ENCODE data around the gene TRIM75. TPM values are rescaled to one million over a fixed set of nuclear protein-coding genes. Genes with fewer than 3 reads are reported as not detected.

The TRIM75 gene
- total RNA-seq, result not detected in 2 replicates

GRCh38 chr4:165053645-165054044 is at the start of gene TRIM75:
Gene TRIM75, plus strand, starts transcription at chr4:165053866. Its CDS starts 5,282 bp downstream, at chr4:165059148.

DNA sequence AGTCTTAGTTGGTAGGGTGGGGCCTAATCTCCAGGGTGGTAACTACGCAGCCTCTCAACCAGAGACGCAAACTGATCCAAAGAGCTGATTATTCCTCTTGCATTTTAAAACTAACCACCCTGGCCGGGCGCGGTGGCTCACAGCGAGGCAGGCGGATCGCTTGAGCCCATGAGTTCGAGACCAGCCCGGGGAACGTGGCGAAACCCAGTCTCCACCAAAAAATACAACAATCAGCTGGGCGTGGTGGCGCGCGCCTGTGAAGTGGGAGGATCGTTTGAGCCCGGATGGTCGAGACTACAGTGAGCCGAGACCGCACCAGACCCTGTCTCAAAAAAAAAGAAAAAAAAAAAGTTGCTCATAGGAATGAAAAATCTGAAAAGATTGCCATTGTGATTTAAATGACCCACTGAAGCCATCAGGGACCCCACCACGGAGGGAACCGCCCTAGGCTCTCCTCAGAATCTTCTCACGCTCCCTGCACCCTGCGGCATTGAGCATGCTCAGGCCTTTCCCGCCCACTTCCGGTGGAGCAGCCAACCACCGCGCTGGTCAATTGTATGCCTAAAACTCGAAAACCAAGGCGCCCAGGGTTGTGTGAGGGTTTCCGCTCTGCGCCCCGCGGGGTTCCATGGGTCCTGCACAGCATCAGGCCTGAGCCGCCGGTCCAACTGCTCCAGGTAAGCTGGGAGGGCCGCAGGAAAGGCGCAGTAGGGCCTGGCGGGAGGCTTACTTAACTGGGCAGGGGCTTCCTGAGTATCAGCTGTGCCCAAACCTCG is 22.0 kb upstream of the TRIM75 start, which contains the start of gene TRIM60:
TRIM60 (plus strand) TSS at position 564 of the 776 bp plus-strand sequence. CDS start 8,074 bp downstream, outside the sequence.

Other genes starting within 250 kb of the TRIM75 start
- not detected in 2 replicates for gene APELA, start 176.7 kb upstream of the TRIM75 start, total RNA-seq
- gene TRIM61, start 76.2 kb upstream of the TRIM75 start, total RNA-seq, result not detected in 2 replicates
- not detected in 2 replicates for gene TRIM60, start 21.9 kb upstream of the TRIM75 start, total RNA-seq
- 13.8 and 14.3 TPM in 2 replicates for gene TMEM192, start 59.0 kb downstream of the TRIM75 start, total RNA-seq
- gene KLHL2, start 153.7 kb downstream of the TRIM75 start, total RNA-seq, result 25.9 and 34.6 TPM in 2 replicates